Body of pancreas (tissue), 4 donors: Measurements from ENCODE around the gene PGBD1. TPM values are rescaled to one million over a fixed set of nuclear protein-coding genes. Genes with fewer than 3 reads are reported as not detected.

ENCODE experiments used
- ATAC-seq: fragments of 150-250 bp; one replicate; pipeline ENCODE4 v1.9.1; 2016
- DNase-seq, 4 donors: peaks; one replicate each; pipeline ENCODE4 v3.0.0-alpha.2; 2019
- H3K27ac ChIP-seq, 4 donors: fragments of 200-600 bp; sonication (generic); 1 replicate in 3 of 4; 2 replicates in 1 of 4; pipeline versions ENCODE4 v1.5.1 to v1.6.1; 2016 to 2019; ENCODE audit warnings: mild to moderate bottlenecking in 1 of 4, mixed read lengths in 1 of 4, moderate library complexity in 1 of 4
- H3K27me3 ChIP-seq, 2 donors: fragments of 200-600 bp; sonication (generic); one replicate each; pipeline ENCODE4 v1.6.0; 2016; ENCODE audit warnings: mild to moderate bottlenecking in 1 of 2
- H3K36me3 ChIP-seq, 2 donors: fragments of 200-600 bp; sonication (generic); replicated peaks in 1 of 2; 2 replicates each; pipeline ENCODE4 v1.5.1; 2016; ENCODE audit warnings: low read depth in 2 of 2; ENCODE audit not compliant: insufficient read depth in 1 of 2
- H3K4me1 ChIP-seq: fragments of 200-600 bp; sonication (generic); one replicate; pipeline ENCODE4 v1.6.0; 2016
- H3K4me3 ChIP-seq, 2 donors: fragments of 200-600 bp; sonication (generic); 1 replicate in 1 of 2; 2 replicates in 1 of 2; pipeline ENCODE4 v1.5.1; 2016 to 2019
- H3K9me3 ChIP-seq, 3 donors: fragments of 200-600 bp; sonication (generic); 1 replicate in 2 of 3; 2 replicates in 1 of 3; pipeline ENCODE4 v1.5.1; 2016
- CTCF ChIP-seq, 7 experiments: fragments of 450-650 bp in 4 of 7; fragments of 200-600 bp in 3 of 7; sonication (generic) in 3 of 7; IDR thresholded peaks; one replicate each; pipeline ENCODE4 v1.5.1; 2016 to 2019; ENCODE audit warnings: antibody characterized with exemption in 7 of 7
- POLR2A ChIP-seq, 3 donors: fragments of 450-650 bp; IDR thresholded peaks; one replicate each; pipeline ENCODE4 v1.6.1; 2016; ENCODE audit warnings: antibody characterized with exemption in 3 of 3, mild to moderate bottlenecking in 2 of 3
- whole genome bisulfite sequencing, 2 donors: methylation state at CpG; one replicate each; pipeline ENCODE4 v1.1.5; 2017; 5-methylcytosine and 5-hydroxymethylcytosine counted together
- intact Hi-C: fragments of 100-400 bp; cut with DNase I; formaldehyde crosslinking; loops from one replicate; pipeline ENCODE4 v1.15.1; 2023
- total RNA-seq, 2 donors: library from RNA; depleted of rRNA; stranded (reverse); fragments of >200 nt; gene quantifications; one replicate each; pipeline ENCODE4 v1.1.0, GENCODE V29; 2016

PGBD1 gene
- total RNA-seq, 2 donors from 2014 or later = 0.66 to 2.3 TPM

- peak; percentile 7 for ATAC-seq
- Histone ChIP-seq H3K9me3 (no peaks in the 10 kb centered on the region), H3K4me1 (peaks cover 18% of the 10 kb centered on the region), H3K27ac (peak overlapping the region; percentile 93 to 99 (median 96)), H3K4me3 (peak overlapping the region in 1 of 2 donors; percentile 48), H3K36me3 (no peaks in the 10 kb centered on the region), H3K27me3 (no peaks in the 10 kb centered on the region)
- WGBS, 2 donors = 24 to 34% methylated on average over 12 of the region's 12 CpGs
- TF ChIP-seq POLR2A (IDR thresholded peaks at IDR 0.05) = no peak
- TF ChIP-seq CTCF (IDR thresholded peaks at IDR 0.05) = peak in 1 of 7 experiments; percentile 9
- intact Hi-C loops = loop anchor here (10.0 kb wide), 1 partner anchor 70 kb away; the partner anchor contains the start of gene ZSCAN26
- DNase-seq = peak in 1 of 4 donors; percentile 14
Measured at GRCh38 chr6:28335040-28335563, 53.7 kb downstream of the PGBD1 start.

GRCh38 chr6:28335564-28336283 is 54.4 kb downstream of the PGBD1 start, which contains the start of gene ZSCAN31:
TSS of gene ZSCAN31 (minus strand) at chr6:28336148. CDS start at chr6:28329683, 6,465 bp downstream.
- Histone ChIP-seq H3K27me3 (no peaks in the 10 kb centered on the region), H3K4me3 (peak within 1 kb of the TSS; percentile 10 to 48), H3K9me3 (no peaks in the 10 kb centered on the region), H3K4me1 (peaks cover 18% of the 10 kb centered on the region), H3K36me3 (no peaks in the 10 kb centered on the region), H3K27ac (peak within 1 kb of the TSS; percentile 93 to 99 (median 96))
- WGBS, 2 donors = 0 to 1% methylated on average over 18 to 35 of the region's 35 CpGs
- intact Hi-C loops = loop anchor here (10.0 kb wide), 1 partner anchor 71 kb away; the partner anchor contains the start of gene ZSCAN26
- TF ChIP-seq POLR2A (IDR thresholded peaks at IDR 0.05) = peak; percentile 90 to 99 (median 98)
- no peak for TF ChIP-seq CTCF (IDR thresholded peaks at IDR 0.05)
- peak; percentile 96 for ATAC-seq
- DNase-seq = peak; percentile 97 to 99 (median 99)

DNA sequence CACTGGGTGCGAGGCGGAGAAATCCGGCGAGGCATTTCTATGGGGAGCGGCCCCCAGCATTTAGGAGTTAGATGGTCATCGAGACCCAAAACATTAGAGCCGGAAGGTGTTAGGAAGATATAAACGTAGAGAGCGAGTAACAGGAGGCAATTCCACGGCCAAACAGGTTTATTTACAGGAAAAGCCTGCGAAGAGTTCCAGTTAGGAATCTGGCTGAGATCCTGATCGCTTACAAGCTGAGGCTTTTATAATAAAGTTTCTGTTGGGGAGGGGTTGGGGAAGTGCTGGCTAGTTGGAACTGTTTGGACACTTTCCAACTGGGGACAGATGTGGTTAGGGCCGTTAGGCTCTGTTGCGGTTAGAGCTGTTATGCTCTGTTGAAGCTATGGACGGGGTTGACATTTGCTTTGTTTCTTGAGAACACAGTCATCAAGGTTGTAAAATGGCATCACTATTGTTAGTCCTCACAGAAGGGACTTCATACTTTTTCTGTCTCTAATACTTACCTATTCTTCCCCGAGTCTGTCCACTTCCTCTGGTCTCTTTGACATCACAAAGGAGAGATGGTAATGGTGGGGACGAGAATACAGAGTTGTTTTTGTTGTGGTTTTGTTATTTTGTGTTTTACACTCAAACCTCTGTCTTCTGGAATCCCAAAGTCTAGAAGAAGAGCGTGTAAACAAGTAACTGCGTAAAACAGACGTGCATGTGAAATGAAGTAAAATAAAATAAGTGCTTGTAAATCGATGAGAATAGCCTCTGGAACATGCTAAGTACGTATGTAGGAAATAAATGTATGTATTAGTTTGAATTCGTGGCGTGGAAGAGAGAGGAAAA is 55.1 kb downstream of the PGBD1 start:
- H3K27ac ChIP-seq = peak overlapping the region; percentile 93 to 99 (median 96)
- H3K4me3 ChIP-seq = peak overlapping the region; percentile 10 to 48
- H3K36me3 ChIP-seq = no peaks in the 10 kb centered on the region
- intact Hi-C loops = loop anchor here (10.0 kb wide), 1 partner anchor 72 kb away; the partner anchor contains the start of gene ZSCAN26
- no peaks in the 10 kb centered on the region for H3K27me3 ChIP-seq
- H3K4me1 ChIP-seq = peaks cover 18% of the 10 kb centered on the region
- ATAC-seq = peak; percentile 13
- 9 to 10% methylated on average over 23 to 24 of the region's 24 CpGs for WGBS, 2 donors
- TF ChIP-seq CTCF (IDR thresholded peaks at IDR 0.05) = no peak
- TF ChIP-seq POLR2A (IDR thresholded peaks at IDR 0.05) = no peak
- peak; percentile 21 to 53 (median 34) for DNase-seq
- no peaks in the 10 kb centered on the region for H3K9me3 ChIP-seq

DNA sequence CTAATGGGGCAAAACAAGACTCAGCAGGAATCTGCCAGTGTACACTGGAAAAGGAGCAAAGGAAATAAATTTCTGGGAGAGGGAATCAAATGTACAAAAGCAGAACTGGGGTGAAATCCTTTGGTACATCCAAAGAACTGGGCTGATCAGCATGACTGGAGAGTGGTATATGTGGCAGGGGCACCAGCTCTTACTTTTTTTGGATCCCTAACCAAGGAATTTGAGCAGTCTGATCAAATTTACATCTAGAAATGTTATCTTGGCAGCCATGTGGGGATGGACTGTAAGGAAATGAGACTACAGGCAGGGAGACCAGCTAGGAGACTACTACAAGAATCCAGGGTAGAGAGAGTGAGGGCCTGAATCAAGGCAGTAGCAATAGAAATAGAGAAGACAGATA is 55.7 kb downstream of the PGBD1 start:
- intact Hi-C loops = loop anchor here (10.0 kb wide), 1 partner anchor 72 kb away; the partner anchor contains the start of gene ZSCAN26
- Histone ChIP-seq H3K9me3 (no peaks in the 10 kb centered on the region), H3K4me3 (no peak overlapping the region), H3K27me3 (no peaks in the 10 kb centered on the region), H3K4me1 (peaks cover 18% of the 10 kb centered on the region), H3K27ac (peak overlapping the region in 2 of 4 donors; percentile 94 to 99), H3K36me3 (no peaks in the 10 kb centered on the region)
- TF ChIP-seq CTCF (IDR thresholded peaks at IDR 0.05) (no peak), POLR2A (IDR thresholded peaks at IDR 0.05) (no peak)
- DNase-seq (no peak), ATAC-seq (no peak)
